MCF 10A (cell line): ENCODE results near the gene RELT. TPM values are rescaled to one million over a fixed set of nuclear protein-coding genes. Genes with fewer than 3 reads are reported as not detected.

Source experiments
- BruUV-seq: library from RNA; stranded (reverse); fragments of 400-500 nt; replicated peaks from 2 replicates; lab custom pipeline; 2021; lab: Mats Ljungman, UMichigan
- CTCF ChIA-PET: fragments of 300-600 bp; sonication (Branson Sonifier 250); formaldehyde crosslinking; extraction: SDS; loops from one replicate; lab custom pipeline; 2021; ENCODE audit warnings: antibody characterized with exemption, inconsistent platforms; lab: Yijun Ruan, JAX
- POLR2A ChIA-PET: fragments of 300-600, 350-650 bp; sonication (Branson Sonifier 250); formaldehyde crosslinking; extraction: SDS; loops from one replicate; lab custom pipeline; 2020; ENCODE audit warnings: antibody characterized with exemption, inconsistent platforms; lab: Yijun Ruan, JAX
- DNase-seq: peaks from one replicate; pipeline ENCODE4 v3.0.0-alpha.2; 2018; ENCODE audit not compliant: unreplicated experiment
- H3K27ac Mint-ChIP-seq: one replicate; pipeline ENCODE4 v1.8.0; 2022; ENCODE audit warnings: mild to moderate bottlenecking, low read depth, mixed read lengths; ENCODE audit not compliant: unreplicated experiment
- H3K27me3 Mint-ChIP-seq: one replicate; pipeline ENCODE4 v1.8.0; 2022; ENCODE audit warnings: mixed read lengths; ENCODE audit not compliant: insufficient read depth, unreplicated experiment
- H3K36me3 Mint-ChIP-seq: one replicate; pipeline ENCODE4 v1.8.0; 2022; ENCODE audit warnings: mild to moderate bottlenecking, moderate library complexity, mixed read lengths; ENCODE audit not compliant: insufficient read depth, unreplicated experiment
- H3K4me1 Mint-ChIP-seq: one replicate; pipeline ENCODE4 v1.8.0; 2022; ENCODE audit warnings: mixed read lengths; ENCODE audit not compliant: insufficient read depth, unreplicated experiment
- H3K4me3 Mint-ChIP-seq: one replicate; pipeline ENCODE4 v1.8.0; 2022; ENCODE audit warnings: mild to moderate bottlenecking, moderate library complexity, mixed read lengths; ENCODE audit not compliant: unreplicated experiment
- H3K9me3 Mint-ChIP-seq: one replicate; pipeline ENCODE4 v1.8.0; 2022; ENCODE audit warnings: mixed read lengths; ENCODE audit not compliant: unreplicated experiment
- CTCF ChIP-seq: fragments of 200-600 bp; IDR thresholded peaks from one replicate; pipeline ENCODE4 v1.8.0; 2022; ENCODE audit warnings: antibody characterized with exemption, mild to moderate bottlenecking; ENCODE audit not compliant: unreplicated experiment
- intact Hi-C: fragments of 100-400 bp; cut with micrococcal nuclease; formaldehyde crosslinking; loops from 2 replicates; pipeline ENCODE4 v1.14.1; 2022
- total RNA-seq: library from RNA; stranded (reverse); gene quantifications from 2 replicates; pipeline ENCODE4 v1.2.3, GENCODE V29; 2022

Gene RELT
- total RNA-seq, 1 experiment from 2014 or later: 8.4 TPM

GRCh38 chr11:73337846-73338245 is 38.4 kb upstream of the RELT start:
- TF ChIP-seq CTCF: no peak
- peaks cover 24% of the 10 kb centered on the region for H3K4me1 Mint-ChIP-seq
- no peaks in the 10 kb centered on the region for H3K9me3 Mint-ChIP-seq
- no TSS peak for BruUV-seq
- intact Hi-C loops: no loop called here
- no peak overlapping the region for H3K4me3 Mint-ChIP-seq
- H3K27me3 Mint-ChIP-seq: no peaks in the 10 kb centered on the region
- peaks cover 6% of the 10 kb centered on the region for H3K36me3 Mint-ChIP-seq
- CTCF ChIA-PET: interaction anchor here (0.6 to 7.5 kb wide), 5 partner anchors 12 to 313 kb away, joined by 4 to 127 read pairs (median 11); partner anchors contain the start of gene ARHGEF17
- POLR2A ChIA-PET: interaction anchor here (0.8 to 0.9 kb wide), 2 partner anchors 29 to 31 kb away, joined by 5 to 6 read pairs; partner anchors contain the start of gene ARHGEF17
- H3K27ac Mint-ChIP-seq: no peak overlapping the region
- DNase-seq: no peak

- intact Hi-C loops: no loop called here
- H3K9me3 Mint-ChIP-seq: no peaks in the 10 kb centered on the region
- peaks cover 6% of the 10 kb centered on the region for H3K36me3 Mint-ChIP-seq
- no peak for TF ChIP-seq CTCF
- H3K4me3 Mint-ChIP-seq: no peak overlapping the region
- H3K27ac Mint-ChIP-seq: no peak overlapping the region
- no peaks in the 10 kb centered on the region for H3K27me3 Mint-ChIP-seq
- DNase-seq: no peak
- ChIA-PET POLR2A (no interaction called here), CTCF (interaction anchor here (1.5 to 7.5 kb wide), 3 partner anchors 12 to 55 kb away, joined by 8 to 127 read pairs (median 58); partner anchors contain the start of gene ARHGEF17)
- no TSS peak for BruUV-seq
- H3K4me1 Mint-ChIP-seq: peaks cover 24% of the 10 kb centered on the region
Measured at GRCh38 chr11:73338279-73338678, 37.9 kb upstream of the RELT start.

- H3K27me3 Mint-ChIP-seq: no peaks in the 10 kb centered on the region
- POLR2A ChIA-PET: interaction anchor here (0.7 kb wide), 3 partner anchors 8 to 1247 kb away, joined by 3 read pairs; no protein-coding TSS in a partner anchor
Measured at GRCh38 chr11:73340164-73340563, 36.0 kb upstream of the RELT start.

GRCh38 chr11:73342633-73343032 is 33.6 kb upstream of the RELT start:
- Mint-ChIP-seq H3K4me3 (no peak overlapping the region), H3K4me1 (peaks cover 4% of the 10 kb centered on the region), H3K27ac (no peak overlapping the region), H3K27me3 (no peaks in the 10 kb centered on the region), H3K36me3 (peaks cover 12% of the 10 kb centered on the region), H3K9me3 (no peaks in the 10 kb centered on the region)
- POLR2A ChIA-PET: no interaction called here
- no peak for TF ChIP-seq CTCF
- intact Hi-C loops: no loop called here
- no TSS peak for BruUV-seq
- CTCF ChIA-PET: interaction anchor here (3.2 kb wide), 1 partner anchor 9 kb away, joined by 30 read pairs; no protein-coding TSS in a partner anchor
- DNase-seq: no peak

More at GRCh38 chr11:73340164-73340563, 36.0 kb upstream of the RELT start:
- H3K27ac Mint-ChIP-seq: no peak overlapping the region
- H3K9me3 Mint-ChIP-seq: no peaks in the 10 kb centered on the region
- no peak overlapping the region for H3K4me3 Mint-ChIP-seq
- CTCF ChIA-PET: interaction anchor here (0.7 to 3.2 kb wide), 3 partner anchors 12 to 64 kb away, joined by 3 to 30 read pairs (median 6); no protein-coding TSS in a partner anchor
- H3K4me1 Mint-ChIP-seq: peaks cover 10% of the 10 kb centered on the region
- no peak for TF ChIP-seq CTCF
- no peak for DNase-seq
- H3K36me3 Mint-ChIP-seq: peaks cover 6% of the 10 kb centered on the region
- BruUV-seq: no TSS peak
- intact Hi-C loops: no loop called here
